ENCODE results near the gene METRNL.

- TF ChIP-seq CTCF (IDR thresholded peaks at IDR 0.05): no peak
- no peak for TF ChIP-seq POLR2AphosphoS5 (IDR thresholded peaks at IDR 0.05; ENCODE audit: low read depth, low read length)
- TF ChIP-seq TCF7L2 (IDR thresholded peaks at IDR 0.05; ENCODE audit: low read depth, low read length): no peak
- no peak for TF ChIP-seq SIN3A (IDR thresholded peaks at IDR 0.05; ENCODE audit: borderline replicate concordance, insufficient read depth, low read depth, low read length)
Measured at GRCh38 chr17:83073389-83074063, 5.9 kb upstream of the METRNL start.

Data from Panc1 (cell line).